Fibroblast of the conjunctiva (primary cell): ENCODE results near the gene CEACAM1.
"Not testable (repeated sequence)": the region's sequence is repeated elsewhere in the genome, so short reads cannot be mapped to it uniquely, and the experiment has no call there.

ENCODE experiments used
- DNase-seq: peaks from one replicate; pipeline ENCODE4 v3.0.0-alpha.2; 2010; ENCODE audit warnings: low read depth

The CEACAM1 gene

DNA sequence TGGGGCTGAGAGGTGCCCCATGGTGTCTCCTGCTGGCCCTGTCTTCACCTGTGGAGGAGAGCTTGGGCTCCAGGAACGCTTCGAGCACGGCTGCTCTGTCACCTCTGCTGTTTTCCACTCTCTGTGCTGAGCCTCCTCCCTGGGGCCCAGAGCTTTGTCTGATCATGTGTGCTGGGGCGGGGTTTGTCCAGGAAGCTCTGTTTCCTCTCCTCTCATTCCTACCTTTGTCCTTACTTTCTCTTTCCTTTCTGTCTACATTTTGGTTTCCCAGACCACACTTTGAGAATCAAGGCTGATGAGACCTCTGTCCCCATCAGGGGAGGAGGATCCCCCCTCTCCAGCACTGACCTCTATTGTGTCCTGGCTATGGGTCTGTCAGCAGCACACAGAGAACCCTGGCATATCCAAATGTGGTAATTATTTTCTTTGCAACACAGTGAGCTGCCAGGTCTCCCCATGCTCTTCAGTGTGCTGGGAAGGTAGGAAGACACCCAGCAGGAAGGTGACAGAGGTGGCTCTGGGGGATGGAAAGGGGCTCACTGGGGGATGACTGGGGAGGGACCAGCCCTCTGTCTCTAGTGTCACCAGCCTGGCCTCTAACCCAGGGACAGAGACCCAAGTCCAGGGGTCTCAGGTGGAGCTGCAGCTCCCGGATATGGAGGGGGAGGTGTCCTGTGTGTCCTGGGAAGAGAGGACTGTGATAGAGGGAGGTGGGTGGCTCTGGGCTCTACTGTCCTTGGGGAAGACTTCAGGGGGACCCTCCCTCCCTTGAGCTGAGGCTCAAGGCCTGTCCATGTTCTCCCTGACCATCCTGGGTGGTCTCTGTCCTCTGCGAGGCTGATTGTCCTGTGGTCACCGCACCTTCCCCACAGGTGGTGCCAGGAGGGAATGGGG, at the start of gene CEACAM1:
Gene CEACAM1 (minus strand): TSS at position 128 of the 894 bp plus-strand sequence. CDS start 107 bp downstream, at position 21.
- DNase-seq: no peak

DNA sequence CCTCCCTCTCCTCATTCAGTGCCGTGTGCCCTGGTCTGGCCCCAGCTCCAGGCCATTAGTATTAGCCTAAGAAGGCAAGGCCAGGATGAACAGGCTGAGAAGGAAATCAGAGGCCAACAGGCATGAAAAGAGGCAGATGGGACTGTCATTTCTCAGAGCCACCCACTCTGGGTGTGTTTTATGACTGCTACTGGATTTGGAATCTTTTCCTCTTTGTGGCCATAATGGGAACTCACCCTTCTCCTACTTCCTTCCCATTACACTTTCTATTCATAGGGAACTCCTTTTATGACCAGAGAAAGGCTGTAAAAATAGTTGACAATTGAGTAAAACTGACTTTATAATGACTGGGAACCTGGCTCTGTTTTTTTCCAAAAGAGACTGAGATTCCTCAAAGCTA, 48.7 kb upstream of the CEACAM1 start:
- no peak for DNase-seq

DNA sequence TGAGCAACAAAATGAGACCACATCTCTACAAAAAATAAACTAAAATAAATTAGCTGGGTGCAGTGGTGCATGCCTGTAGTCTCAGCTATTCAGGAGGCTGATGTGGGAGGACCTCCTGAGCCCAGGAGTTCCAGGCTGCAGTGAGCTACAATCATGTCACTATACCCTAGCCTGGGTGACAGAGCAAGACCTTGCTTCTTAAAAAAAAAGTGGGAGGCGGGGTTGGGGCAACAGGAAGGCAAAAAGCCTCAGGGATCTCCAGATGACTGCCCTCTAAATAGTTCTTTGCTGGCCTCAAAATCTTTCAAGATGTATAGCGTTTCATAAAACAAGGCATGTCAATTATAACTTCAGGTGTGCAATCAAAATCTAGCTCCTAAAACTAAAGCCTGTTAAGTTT, 48.0 kb upstream of the CEACAM1 start:
- DNase-seq: no peak

DNA sequence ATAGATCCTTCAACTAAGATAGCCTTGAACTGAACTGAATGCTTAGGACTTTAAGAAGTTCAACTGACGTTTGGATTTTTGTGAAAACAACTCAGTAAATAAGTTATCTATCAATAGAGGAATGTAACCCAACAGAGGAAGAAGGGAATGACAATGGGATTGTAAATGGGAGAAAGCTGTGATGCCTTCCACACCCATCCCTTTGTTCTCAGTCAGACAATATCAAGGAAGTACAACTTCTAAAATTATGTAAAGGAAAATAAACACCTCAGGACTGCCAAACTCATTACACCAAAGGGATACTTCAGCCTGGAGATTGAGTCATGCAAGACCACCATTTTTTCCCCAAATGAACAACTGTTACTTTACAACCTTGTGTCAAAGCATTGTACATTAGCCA, 45.4 kb upstream of the CEACAM1 start:
- no peak for DNase-seq

DNA sequence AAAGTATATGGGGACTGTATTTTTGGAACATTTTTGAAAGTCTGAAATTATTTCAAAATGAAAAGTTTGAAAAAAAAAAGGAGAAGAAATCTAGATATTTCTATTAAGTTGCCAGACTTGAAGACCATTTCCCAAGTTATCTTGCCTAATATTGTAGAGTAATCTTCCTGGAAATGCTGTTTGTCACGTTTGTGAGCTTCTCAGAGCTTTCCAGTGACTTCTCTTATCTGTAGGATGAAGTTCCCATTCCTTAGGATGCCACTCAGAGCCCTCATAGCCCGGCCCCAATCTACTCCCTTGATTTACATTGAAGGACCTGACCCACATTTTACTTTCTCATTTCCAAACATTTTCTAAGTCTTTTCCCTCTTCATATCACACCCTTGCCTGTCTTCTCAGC, 42.8 kb upstream of the CEACAM1 start:
- DNase-seq: no peak

DNA sequence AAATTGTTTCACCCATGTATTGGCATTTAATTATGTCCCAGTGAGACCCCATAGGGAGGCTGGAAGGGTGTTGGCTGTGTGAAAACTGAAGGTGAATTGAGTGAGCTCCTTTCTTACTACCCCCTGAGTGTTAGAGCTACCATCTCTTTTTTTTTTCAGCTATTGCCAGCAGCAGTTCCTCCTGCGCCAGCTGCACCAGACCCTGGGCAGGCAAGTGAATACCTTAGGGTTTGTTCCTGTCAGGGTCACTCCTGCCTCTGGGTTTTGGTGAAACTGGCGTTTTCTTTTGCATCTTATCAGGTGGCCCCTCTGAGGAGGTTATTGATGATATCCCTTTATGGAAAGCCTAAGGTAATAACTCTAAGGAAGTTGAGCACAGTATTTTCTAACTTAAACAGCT, 40.9 kb upstream of the CEACAM1 start:
- DNase-seq: no peak

DNA sequence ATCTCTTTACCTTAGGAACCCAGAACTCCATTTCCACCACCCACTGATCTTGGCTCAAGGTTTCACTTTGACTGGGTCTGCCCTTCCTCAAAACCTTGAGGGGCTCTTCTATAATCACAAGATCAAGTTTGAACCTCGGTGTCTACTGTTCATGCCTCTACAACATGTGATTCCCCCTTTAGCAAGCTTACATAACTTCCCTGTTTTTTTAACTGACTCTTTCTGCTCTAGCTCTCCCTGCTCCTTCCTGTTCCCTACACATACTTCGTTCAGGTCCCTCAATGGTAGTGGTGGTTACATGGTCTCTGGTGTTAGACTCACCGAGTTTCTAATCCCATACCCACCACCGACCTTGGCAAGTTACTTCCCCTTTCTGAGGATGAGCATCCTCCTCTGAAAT, 39.7 kb upstream of the CEACAM1 start:
- no peak for DNase-seq

DNA sequence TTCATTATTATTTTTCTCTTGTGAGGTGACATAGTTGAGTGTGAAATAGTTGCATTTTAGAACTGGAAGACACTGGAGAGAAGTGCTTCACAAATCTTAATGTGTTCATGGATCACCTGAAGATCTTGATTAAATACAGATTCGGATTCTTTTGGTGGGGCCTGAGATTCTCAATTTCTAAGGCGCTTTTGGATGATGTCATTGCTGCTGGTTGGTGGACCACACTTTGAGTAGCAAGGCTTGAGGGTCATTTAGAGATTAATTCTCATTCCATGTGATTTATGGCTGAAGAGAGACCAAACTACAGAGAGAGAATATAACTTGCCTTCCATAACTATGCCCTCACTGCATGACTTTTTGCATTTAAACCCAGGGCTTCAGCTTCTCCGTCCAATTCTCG, 39.3 kb upstream of the CEACAM1 start:
- no peak for DNase-seq

DNA sequence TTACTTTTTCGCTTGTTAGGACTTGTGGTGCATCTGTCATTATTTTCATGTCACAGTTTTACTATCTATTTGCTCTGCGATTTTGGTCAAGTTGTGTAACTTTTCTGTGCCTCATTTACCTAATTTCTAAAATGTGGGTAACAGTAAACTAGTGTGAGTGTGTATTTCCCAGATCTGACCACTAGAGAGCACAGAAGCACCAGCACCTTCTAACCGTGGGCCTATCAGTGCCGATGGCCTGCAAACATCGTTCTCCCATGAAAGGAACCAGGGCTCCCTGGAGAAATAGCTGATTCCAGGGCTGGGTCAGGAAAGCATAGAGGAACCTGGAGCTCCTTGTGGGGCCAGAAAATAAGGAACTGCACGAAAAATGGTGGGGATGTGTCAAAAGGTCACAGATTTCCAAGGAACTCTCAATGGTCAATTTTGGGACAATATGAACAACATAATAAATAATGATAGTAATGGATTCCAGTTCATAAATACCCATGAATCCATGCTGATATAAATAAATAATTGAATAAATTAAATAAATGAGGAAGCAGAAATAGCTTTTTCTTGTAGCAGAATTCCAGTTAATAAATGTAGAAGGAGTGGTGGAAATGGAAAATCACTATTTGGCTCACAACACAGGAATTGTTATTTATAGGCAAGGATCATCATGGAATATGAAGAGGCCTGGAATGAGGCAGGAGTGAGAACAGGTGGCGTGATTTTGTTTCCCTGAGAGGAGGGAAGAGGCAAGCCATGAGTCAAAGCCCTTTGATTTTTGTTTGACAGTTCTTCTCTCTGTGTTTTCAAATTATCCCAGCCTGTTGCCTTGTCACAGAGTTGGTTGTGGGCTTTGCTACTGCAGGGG, 35.3 kb upstream of the CEACAM1 start:
- peak; percentile 9 for DNase-seq

DNA sequence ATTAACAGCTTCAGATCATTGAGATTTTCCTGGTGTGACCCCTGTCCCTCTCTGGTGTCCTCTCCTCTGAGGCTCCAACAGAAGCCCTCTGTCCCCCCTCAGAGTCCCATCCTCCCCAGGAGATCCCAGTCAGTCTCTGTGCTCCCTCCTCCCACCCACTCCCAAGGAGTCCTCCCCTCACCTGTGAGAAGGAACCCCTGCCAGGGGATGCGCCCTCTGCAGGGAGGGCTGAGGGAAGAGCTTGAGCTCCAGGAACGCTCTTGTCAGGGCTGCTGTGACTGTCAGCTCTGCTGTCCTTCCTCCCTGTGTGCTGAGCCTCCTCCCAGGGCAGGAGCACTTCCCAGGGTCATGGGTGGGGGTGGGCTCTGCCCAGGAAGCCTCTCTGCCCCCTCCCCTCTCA, 33.2 kb upstream of the CEACAM1 start:
- no peak for DNase-seq

DNA sequence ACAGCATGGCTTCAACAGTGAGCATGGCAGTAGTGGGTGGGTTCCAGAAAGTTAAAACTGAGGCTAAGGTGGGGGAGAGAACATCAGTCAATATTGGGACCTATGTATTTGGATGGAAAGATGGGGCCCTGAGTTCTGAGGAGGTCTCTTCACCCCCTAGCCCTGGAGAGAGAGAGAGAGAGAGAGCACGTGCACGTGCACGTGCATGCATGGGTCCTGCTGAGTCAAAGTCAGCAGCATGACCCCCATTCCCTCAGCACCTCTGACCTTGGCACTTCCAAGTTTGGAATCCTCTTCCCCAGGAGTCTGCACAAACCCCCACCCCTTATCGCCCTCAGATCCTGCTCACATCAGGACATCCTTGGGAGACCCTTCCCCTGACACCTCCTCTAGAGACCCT, 32.5 kb upstream of the CEACAM1 start:
- no peak for DNase-seq

DNA sequence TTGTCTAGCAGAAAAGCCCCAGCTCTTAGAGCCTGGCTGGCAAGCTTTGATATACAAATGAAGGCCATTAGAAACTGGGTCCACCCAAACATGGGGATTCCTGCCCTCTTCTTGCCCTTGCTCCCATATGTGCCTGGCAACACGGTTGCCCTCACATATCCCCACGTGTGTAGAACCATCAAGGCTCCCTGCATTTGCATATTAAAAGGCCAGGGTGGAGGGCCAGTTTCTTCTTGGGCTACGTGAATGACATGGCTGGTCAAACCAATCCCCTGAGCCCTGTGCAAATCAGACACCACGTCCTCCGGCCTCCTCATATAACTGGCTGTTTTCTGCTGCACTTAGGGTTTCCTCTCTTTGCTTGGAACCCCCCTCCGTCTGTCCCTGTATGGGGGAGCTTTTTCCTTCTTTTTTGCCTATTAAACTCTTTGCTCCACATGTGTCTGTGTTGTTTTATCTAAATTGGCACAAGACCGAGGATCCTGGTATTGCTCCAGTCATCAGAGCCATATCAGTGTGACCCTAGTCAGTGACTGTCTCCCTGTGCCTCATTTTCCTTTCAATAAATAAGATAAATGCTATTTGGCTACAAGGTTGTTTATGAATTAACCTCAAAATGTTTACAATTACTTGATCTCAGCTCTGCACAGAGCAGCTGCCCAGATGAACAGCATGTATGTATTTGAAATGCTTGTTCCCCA, 30.3 kb upstream of the CEACAM1 start:
- DNase-seq: no peak

DNA sequence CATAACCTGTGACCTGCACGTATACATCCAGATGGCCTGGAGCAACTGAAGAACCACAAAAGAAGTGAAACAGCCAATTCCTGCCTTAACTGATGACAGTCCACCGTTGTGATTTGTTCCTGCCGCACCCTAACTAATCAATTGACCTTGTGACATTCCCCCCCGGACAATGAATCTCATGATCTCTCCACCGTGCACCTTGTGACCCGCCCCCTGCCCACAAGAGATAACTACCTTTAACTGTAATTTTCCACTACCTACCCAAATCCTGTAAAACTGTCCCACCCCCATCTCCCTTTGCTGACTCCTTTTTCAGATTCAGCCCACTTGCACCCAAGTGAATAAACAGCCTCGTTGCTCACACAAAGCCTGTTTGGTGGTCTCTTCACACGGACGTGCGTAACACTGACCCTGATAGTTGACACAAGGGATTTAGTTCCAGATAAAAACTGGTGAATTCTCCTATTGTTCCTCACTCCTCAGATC, 29.1 kb upstream of the CEACAM1 start:
- not testable (repeated sequence) for DNase-seq

DNA sequence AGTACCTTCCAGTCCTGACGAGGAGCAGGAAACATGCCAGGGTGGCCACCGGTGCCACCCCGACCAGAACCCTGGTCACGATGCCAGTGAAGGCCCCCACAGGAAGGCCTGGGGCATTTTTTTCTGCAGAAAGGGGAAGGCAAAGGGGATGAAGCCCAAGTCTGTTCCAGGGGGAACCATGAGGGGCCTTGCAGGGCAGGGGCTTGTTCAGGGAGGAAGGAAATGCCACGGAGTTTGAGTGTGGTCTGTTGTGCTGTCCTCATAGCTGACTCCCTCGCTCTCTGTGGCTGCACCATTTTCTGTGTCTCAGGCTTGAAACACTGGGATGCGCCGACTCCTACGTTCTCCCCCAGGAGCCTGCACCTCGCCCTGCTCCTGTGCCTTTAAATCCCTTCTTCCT, 27.5 kb upstream of the CEACAM1 start:
- DNase-seq: no peak

DNA sequence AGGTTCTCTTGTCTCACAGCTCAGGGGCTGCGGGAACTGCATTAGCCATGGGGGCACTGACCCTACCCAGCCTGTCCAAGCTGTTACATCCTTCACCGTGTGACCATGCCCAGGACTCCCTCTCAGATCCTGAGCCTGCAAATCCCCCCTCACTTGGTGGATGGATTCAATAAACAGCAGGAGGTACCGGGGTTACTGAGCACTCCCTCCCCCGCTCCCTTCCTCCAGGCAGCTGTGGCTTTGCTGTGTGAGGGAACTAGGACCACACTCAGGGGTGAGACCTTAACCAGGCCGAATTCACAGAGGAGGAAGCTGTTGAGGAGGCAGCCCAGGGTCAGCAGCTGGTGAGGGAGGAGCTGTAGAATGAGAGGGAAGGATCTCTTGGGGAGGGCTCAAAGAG, 27.0 kb upstream of the CEACAM1 start:
- no peak for DNase-seq

DNA sequence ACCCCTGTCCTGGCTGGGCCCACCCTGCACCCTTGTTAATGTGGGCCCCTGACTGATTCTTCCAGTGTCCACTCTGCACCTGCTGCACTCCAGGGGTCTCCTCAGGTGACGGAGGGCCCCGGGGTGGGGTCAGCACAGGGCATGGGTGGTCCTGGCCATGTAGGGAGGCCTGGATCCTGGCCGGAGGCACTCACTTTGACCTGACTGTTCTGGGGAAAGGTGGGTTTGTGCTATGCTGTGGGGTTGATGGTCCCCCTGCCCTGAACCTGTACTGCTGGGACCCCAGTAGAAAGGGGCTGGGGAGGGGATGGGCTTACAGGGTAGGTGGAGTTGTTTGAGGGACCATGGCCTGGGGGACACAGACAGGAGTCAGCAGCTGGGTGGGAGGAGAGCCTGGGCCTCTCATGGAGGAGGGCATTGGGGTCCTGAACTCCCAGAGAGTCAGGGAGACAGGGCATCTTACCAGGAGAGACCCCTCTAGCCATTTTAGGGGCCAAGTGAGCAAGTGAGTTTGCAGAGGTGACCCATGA, 25.8 kb upstream of the CEACAM1 start:
- DNase-seq: no peak

DNA sequence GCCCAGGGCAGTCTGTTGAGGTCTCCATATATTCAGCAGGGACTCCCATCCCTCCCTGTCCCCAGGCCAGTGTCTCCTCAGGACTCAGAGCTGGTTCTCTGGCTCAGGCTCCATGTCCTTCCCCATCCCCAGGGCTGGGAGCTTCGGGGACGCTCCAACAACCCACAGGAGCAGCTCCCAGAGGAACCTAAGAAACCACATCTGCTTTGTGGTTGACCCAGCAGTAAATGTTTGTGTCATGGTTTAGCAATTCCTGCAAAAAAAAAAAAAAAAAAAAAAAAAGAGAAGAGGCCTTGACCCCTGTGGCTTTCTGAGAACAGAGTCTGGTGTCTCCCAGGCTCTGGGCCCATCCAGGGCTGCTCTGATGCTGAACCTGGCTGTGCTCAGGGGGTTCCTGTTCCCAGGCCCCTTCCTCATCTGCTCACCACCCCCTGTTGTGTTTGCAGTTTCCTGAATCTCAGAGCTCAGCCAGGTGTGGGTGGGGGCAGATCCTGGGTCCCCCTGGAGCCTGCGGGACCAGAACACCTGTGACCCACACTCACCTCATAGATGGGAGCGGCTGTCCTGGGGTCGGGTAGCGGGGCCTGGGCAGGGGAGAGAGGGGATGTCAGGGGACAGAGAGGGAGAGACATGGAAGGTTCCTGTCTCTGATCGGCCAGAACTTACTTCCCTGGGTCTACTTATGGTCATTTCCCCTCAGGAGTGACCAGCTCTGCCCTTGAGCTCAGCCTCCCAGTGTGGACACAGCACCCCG, 25.2 kb upstream of the CEACAM1 start:
- DNase-seq: peak; percentile 26

DNA sequence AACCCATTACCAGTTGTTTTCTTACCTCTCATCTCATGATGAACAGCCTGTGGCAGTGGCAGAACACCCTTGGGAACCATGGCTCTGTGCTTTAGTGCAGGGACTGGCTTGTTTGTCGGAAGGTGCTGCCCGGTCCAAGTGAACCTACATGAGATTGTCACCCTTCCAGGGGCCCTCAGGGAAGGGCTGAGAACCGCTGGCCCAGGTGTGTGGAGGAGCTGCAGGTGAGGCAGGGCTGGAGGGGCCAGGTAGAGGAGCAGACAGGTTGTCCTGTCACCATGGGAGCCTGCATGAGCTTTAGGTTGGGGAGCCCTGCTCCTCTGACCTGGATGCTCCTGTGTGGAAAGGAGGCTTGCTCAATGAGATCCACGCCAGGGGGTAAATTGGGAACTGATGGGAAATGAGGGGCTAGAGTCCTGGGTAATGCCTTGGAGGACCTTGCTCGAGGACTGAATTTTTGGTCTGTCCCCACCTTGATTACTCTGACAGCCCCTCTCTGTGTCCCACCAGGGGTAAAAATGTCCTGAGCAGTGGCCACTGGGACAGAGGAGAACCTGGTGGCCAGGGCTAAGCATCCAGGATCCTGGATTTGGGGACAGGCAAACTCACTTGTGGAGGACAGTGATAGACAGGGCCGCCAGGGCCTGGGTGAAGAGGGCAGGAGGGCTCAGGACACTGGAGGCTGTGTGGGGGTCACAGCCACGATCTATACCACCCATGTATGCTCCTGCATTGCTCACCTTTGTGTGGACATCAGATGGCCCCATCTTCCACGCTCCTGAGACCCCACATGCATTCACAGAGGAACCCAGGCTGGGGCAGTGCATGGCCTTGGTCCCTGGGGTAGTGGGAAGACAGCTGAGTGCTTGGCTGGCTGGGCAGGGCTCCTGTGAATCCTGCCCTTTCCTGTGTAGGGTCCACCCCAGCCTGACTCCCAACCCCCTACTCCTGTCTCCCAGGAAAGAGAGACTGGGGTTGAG, 24.1 kb upstream of the CEACAM1 start:
- no peak for DNase-seq

DNA sequence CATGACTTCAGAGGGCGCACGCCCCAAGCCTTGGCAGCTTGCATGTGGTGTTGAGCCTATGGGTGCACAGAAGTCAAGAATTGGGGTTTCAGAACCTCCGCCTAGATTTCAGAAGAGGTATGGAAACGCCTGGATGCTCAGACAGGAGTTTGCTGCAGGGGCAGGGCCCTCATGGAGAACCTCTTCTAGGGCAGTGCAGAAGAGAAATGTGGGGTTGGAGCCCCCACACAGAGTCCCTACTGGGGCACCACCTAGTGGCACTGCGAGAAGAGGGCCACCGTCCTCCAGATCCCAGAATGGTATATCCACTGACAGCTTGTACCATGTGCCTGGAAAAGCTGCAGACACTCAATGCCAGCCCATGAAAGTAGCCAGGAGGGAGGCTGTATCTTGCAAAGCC, 22.2 kb upstream of the CEACAM1 start:
- not testable (repeated sequence) for DNase-seq

DNA sequence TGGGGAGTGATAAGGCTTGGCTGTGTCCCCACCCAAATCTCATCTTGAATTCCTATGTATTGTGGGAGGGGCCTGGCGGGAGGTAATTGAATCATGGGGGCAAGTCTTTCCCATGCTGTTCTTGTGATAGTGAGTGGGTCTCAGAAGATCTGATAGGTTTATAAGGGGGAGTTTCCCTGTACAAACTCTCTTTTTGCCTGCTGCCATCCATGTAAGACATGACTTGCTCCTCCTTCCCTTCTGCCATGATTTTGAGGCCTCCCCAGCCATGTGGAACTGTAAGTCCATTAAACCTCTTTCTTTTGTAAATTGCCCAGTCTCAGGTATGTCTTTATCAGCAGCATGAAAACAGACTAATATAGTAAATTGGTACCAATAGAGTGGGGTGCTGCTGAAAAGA, 20.8 kb upstream of the CEACAM1 start:
- DNase-seq: not testable (repeated sequence)
